Stimulated activated CD8-positive, alpha-beta memory T cell treated with anti-CD3 and anti-CD28 coated beads, Interleukin-12 subunit alpha, Interleukin-12 subunit beta, amount 100 ng/mL, for 24 hours (primary cell): Measurements from ENCODE around the gene CPNE5.
"Not testable (repeated sequence)": the region's sequence is repeated elsewhere in the genome, so short reads cannot be mapped to it uniquely, and the experiment has no call there.

Source experiments
- DNase-seq: peaks from one replicate; pipeline ENCODE4 v3.0.0-alpha.2; 2020; ENCODE audit errors: extremely low read depth

Gene CPNE5

DNA sequence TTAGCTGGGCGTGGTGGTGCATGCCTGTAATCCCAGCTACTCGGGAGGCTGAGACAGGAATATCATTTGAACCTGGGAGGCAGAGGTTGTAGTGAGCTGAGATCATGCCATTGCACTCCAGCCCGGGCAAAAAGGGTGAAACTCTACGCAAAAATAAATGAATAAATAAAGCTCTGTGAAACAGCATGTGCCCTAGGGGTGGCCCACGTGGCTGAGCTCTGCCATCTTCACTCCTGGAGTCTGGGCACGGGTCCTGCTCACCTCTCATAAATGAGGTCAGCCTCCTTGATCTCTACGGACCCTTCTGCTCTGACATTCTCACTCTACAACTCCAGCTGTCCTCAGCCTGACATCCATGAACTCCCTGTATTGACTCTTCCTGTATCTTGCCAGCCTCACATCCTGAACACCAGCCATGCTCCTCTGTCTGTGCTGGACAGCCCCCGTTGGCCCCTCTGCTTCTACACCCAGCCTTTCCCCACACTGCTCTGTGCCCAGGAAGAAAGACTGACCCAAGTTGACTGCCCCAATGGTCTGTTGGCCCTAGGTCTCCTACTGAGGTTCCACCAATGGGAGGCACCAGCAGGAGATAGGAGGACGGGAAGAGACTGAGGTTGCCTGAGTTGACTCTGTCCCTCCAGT is 21.9 kb downstream of the CPNE5 start:
- no peak for DNase-seq

DNA sequence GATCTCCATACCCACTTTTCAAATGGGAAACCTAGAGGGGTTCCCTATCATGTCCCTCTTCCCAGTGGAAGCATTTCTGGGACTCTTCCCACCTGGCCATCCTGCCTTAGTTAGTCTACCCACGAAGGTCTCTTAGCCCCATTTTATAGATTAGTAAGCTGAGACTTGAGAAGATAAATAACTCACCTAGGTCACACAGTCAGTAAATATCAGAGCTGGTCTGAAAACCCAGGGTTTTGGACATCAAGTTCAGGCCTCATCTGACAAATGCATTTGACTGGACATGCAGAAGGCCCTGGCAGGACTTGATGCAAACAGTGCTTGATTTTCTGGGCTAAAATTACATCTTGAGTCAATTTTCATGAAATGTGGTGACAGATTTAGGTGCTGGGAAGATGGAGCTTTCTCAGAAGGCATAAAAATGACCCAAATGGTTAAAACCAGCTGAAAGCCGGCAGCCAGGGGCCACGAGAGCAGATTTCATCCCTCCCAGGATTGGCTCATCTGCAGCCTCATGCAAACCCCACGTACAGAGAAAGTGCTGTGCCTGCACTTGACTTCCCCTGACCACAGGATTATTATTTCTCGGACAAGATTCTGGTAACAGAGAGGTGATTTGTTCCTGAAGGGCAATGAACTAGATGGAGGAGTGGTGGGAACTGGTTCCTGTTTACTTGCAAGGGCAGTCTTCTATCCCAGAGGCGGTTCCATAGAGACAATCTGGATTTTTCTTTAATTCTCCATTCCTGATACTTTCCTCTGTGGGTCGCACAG is 23.1 kb downstream of the CPNE5 start:
- no peak for DNase-seq

DNA sequence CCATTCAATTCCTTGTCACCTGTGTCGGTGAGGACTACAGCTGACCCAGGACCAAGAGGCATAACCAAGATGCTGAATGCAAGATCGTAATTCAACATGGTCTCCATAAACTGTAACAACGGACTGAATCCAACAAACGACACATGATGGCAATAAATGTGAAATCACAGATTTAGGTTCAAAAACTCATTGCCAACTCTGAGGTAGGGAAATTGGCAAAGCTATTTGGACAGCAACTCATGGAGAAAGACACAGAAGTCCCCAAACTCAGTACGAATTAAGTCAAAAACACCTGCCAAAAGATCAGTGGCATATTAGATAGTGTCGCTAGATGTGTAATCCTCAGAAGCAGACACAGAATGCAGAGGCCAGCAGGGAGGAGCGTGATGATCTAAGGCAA is 25.0 kb downstream of the CPNE5 start:
- no peak for DNase-seq

DNA sequence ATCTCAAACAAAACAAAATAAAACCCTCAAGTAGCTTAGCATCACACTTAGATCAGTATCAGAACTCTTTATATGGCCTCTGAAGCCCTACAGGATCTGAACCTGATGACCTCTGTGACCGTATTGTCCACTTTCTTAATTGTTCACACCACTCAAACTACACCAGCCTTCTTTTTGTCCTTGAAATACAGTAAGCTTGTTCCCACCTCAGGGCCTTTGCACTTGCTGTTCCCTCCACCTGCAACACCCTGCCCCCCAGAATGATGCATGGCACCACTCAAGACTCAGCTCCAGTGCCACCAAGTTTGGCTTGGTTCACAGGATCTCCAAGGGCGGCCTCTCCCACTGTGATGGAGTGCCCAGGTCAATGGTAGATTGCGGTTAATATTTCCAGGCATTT is 25.7 kb downstream of the CPNE5 start:
- DNase-seq = no peak

DNA sequence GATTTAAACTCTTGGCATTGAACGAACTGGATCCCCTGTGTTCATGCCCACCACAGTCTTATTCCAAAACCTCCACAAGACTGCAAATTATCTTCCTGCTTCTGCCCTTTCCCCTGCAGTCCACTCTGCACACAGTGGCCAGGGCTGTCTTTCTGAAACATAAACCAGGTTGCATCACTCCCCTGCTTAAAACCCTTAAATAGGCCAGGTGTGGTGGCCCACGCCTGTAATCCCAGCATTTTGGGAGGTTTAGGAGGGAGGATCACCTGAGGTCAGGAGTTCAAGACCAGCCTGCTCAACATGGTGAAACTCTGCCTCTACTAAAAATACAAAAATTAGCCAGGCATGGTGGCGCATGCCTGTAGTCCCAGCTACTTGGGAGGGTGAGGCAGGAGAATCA is 26.2 kb downstream of the CPNE5 start:
- DNase-seq = not testable (repeated sequence)

DNA sequence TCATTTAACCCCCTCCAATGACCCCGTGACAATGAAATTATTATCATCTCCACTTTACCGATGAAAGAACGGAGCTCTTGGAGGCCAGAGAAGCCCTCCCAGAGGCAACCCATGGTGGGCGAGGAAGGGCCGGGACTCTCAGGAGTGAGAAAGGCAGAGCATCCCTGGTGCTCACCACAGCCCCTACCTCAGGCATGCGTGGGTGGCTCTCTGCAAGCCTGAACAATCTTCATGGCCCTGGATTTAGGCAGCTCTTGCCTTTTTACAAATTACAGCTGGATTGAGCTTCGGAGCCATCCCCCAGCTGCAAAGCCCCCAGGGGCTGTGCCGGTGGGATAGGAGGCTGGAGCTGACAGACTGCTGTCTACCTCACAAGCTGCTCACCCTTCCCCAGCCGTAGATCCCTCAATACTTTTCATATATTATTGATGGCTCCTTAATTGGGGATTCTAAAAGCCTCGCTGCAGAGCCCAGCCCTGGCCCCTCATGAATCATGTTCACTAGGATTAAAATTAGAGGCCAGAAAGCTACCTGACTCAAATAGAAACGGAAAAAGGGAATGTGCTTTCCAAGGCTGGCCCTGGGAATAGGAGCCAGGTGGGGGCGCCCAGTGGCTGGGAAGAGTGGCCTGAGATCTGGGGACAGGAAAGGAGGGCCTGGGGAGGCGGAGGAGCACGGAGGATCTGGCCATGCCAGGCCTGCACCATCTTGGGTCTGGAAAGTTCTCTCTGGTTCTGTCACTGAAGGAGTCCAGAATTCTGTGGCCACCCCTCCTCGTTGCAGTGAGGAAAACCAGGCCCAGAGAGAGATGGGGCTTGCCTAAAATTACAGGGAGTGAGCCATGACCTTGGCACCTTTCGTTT is 29.1 kb downstream of the CPNE5 start:
- DNase-seq = no peak

DNA sequence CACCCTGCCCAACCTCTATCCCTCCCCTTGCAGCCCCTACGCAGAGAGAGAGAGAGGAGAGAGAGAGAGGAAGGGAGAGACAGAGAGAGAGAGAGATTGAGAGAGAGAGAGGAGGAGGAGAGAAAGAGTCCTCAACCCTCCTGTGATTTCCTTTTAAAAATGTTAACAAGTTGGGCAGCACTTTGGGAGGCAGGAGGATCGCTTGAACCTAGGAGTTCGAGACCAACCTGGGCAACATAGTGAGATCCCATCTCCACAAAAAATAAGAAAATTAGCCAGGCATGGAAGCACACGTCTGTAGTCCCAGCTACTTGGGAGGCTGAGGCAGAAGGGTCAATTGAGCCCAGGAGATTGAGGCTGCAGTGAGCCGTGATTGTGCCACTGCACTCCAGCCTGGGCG is 30.1 kb downstream of the CPNE5 start:
- DNase-seq = no peak

DNA sequence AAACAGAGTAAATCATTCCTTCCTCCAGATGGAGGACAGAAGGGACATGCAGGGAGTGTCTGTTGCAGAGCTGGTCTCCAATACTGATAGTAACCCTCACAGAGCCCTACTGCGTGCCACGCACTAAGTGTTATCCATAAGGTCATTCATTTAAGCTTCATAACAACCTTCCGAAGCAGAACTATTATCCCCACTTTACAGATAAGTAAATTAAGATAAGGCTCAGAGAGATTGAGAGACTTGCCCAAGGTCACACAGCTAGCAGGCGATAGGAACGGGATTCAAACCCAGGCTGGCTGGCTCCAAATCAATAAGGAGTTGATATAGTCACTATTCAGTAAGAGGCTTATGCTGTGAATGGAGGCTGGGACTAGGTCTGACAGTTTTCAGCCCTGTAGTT is 30.6 kb downstream of the CPNE5 start:
- DNase-seq = no peak

DNA sequence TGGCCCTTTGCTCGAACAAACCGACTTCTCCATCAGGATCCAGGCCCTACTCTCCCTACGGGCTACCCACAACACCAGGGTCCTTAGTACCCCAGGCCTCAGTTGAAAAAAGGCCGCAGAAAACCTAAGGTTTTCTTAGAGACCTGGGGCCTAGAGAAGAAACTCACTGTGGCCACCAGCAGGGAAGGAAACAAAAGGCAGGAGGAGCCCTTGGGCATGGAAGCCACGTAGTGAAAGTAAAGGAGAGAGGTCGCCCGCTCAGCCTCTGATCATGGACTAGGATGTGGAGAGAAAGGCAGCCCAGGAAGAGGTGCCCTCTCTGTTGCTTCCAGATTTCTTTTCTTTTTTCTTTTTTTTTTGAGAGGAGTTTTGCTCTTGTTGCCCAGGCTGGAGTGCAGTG is 31.5 kb downstream of the CPNE5 start:
- DNase-seq = no peak

DNA sequence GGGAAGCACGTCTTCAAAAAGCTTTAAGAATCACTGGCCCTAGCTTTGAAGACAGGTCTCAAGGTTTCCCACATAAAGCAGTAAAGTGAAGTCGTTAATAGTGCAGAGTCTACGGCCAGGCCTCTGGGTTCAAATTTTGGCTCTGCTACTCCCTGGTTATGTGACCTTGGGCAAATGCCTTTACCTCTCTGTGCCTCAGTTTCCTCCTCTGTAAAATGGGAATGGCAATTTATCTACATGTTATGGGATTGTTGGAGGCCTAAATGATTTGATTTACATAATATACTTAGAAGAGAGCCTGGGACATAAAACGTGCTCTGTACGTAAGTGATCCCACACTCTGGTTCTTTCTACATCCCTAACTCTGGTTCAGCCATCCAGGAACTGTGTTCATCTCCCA is 32.1 kb downstream of the CPNE5 start:
- DNase-seq = no peak

DNA sequence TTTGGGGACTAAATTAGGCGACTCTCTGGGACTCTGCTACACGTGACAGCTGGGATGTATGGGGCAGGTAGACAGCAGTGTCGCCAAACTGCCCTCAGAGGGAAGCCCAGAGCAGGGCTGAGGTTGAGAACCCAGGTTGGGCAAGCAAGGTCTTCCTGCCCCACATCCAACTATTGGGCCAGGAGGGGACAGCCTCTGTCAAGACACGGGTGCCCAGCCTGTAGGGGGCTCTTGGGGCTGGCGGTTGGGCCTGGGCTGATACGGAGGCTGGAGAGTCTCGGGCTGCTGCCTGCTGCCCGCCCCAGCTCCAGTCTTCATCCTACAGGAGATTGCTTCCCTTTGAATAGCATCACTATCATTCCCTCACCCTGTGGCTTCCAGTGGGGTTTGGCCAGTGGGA is 33.3 kb downstream of the CPNE5 start:
- DNase-seq = no peak

DNA sequence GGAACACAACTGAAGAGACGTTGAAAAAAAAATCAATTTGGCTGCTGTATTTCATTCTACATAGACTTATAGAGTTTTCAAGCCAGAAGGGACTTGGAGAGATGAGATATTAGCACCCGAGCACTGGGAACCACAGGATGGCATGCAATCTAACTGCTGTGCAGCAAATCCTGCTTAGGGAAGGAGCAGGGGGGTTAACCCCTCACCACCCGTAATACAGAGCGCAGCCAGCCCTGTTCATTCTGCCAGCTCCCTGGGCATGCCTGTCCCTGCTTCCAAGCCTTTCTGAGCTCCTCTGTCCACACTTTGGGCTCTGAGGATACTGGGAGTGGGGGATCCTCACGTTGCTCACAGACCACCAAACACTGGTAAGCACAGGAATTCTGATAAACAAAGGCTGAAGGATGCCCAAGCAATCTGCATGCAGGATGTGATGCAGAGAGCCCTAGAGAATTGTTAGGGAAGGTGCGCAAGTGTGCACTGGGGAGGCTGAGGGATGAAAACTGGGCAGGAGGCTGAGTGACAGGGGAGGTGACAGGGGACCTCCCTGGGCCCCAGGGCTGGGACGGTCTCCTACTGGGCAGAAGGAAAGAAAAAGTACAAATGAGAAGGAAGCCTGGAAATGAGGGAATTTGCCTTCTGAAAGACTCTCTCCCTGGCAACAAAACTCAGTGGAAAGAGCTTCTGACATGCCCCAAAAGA is 34.0 kb downstream of the CPNE5 start:
- no peak for DNase-seq

DNA sequence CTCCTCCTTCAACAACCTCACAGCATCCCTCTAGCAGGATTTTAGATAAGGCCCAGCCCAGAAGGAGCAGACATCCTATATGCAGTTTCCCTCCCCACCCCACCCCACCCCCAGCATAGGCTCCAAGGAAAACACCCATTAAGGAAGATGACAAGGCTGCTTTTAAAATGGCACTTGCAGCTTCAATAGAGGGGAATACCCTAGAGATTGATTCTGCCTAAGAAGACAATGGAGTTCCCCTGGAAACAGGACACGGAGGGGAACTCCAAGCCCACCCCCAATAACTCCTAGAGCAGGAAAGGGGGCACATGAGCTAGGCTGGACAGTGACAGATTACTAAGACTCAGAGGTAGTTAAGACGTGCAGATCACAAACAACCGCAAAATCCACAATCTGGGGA is 34.7 kb downstream of the CPNE5 start:
- no peak for DNase-seq

DNA sequence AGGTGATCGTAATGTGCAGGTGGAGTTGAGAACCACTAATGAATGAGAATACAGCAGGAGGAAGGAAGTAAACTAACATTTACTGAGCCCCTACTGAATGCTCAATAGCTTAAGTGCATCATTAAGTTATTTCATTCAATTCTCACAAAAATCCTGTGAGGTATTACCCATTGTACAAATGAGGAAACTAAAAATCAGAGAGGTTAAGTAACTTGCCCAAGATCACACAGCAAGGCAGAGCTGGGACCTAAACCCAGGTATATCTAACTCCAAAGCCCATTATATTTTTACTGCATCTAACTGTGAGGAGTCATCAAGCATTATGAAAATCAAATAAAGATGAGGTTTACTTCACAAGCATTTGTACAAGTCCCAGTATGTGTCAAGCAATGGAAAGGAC is 35.3 kb downstream of the CPNE5 start:
- DNase-seq = no peak

DNA sequence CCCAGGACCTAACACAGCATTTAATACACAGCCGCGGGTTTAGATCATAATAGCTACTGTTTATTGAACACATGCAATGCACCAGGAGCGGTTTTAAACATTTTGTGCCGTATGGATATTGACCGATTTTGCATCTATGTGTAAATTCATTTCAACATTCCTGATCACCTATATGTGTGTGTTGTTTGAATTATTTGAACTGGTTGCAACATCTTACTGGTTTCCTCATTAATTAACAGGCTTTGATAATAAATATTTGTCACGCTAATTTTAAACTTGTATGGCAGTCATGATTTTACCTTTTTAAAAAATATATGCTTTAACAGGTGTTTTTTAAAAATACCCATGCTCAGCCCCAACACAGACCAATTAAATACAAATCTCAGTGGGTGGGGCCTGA is 35.8 kb downstream of the CPNE5 start:
- no peak for DNase-seq

DNA sequence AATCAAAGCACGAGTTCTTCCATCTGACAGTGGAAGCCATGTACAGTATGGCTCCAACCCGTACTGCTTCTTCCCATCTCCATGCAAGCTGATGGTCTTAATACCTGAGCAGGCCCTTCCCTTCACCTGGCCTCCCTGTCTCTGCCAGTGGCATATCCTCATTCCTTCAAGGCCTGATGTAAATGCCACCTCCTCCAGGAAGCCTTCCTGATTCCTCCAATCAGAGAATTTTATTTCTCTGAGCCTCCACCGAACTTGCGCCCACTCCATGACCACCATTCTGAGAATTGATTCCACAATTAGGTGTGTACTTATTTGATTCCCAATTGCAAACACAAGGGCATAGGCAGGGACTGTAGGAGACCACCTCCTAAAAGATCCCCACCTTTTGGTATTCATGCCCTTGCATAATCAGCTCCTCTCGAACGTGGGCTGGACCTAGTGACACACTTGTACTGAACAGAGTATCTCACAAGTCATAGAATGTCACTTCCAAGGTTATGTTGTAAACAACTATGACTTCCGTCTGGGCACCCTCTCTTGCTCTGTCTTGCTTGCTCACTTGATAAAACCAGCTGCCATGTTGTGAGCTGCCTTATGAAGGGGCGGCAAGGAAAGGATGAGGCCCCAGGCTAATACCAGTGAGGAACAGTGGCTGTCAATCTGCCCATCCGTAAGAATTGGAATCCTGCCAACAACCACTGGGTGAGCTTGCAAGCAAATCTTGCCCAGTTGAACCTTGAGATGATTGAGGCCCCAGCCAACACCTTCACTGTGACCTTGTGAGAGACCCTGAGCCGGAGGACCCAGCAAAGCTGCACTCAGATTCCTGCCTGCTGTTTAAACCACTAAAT is 38.8 kb downstream of the CPNE5 start:
- no peak for DNase-seq

DNA sequence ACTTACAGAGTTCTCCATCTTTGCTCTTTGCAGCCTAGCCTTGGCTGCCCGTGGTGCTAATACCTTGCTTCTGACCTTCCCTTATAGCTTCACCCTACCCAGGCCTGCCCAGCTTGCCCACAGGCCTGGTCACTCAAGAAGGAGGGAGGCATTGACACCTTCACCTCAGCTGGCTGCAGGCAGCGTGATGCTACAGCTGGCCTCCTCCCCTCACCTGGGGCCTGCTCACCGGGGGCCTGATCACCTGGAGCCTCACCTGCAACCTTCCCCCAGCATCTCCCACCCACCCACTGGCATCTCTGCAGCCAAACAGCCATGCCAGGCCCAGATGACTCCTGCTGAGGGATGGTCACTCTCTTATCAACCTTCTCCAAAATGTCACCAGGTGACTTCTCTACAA is 40.4 kb downstream of the CPNE5 start:
- no peak for DNase-seq

DNA sequence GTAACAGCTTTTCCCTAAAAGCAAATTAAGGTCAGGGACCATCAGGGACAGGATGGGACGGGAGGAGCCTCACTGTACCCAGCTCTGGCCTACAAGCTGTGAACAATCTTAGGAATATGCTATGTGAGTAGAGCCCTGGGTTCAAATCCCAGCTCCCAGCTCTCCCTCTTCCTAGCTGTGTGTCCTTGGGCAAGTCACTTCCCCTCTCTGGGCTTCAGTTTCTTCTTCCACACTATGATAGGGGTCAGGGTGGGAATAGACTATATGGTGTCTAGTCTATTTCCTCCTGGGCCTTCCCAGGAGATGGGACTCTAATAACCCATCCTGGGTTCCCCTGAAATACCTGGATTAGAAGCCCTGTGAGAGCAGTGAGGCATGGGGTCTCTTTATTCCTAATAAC is 41.6 kb downstream of the CPNE5 start:
- no peak for DNase-seq

DNA sequence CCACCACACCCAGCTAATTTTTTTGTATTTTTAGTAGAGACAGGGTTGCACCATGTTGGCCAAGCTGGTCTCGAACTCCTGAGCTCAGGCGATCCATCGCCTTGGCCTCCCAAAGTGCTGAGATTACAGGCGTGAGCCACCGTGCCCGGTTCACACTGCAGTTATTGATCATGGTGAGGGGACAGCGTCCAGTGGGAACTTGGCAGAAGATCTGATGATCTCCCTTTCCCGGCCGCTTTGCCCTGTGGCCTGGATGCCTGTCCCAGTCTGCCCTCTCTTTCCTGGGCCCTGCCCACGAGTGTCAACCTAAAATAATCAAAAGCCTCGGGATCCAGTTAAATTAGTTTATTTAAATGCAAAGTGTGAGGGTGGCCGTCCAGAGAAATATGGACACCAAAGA is 42.2 kb downstream of the CPNE5 start:
- no peak for DNase-seq

DNA sequence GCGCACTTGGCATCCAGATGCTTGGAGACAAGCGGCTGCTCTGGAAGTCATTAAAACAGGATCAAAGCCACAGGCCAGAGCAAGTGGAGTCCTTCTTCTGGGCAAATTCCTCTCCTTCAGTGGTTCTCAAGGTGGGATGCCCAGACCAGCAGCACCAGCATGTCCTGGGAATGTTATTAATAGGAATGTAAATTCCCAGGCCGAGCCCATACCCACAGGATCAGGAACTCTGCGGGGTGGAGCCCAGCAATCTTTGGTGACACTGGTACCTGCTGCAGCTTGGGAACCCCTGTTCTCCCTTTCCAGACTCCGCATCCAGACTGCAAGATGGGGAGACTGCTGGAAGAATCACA is 44.6 kb downstream of the CPNE5 start:
- DNase-seq = no peak
